IMR-90 (cell line): ENCODE results near the gene CENPT. TPM values are rescaled to one million over a fixed set of nuclear protein-coding genes. Genes with fewer than 3 reads are reported as not detected.
A peak's percentile ranks its signal among the peaks of the same experiment; 100 is the strongest.

Experiments used
- ATAC-seq: fragments of 200-7000 bp; cut with Tn5 transposase; 2 replicates; pipeline ENCODE4 v1.9.1; 2020; ENCODE audit warnings: low read depth, mild to moderate bottlenecking, moderate library complexity
- BruUV-seq: library from RNA; stranded (reverse); fragments of 400-500 nt; replicated peaks from 2 replicates; lab custom pipeline; 2021; lab: Mats Ljungman, UMichigan
- CTCF ChIA-PET: fragments of 300-600 bp; formaldehyde crosslinking; extraction: SDS; loops from one replicate; lab custom pipeline; 2021; ENCODE audit warnings: antibody characterized with exemption; lab: Yijun Ruan, JAX
- POLR2A ChIA-PET: fragments of 300-600 bp; sonication (Branson Sonifier 250); formaldehyde crosslinking; loops from one replicate; lab custom pipeline; 2022; ENCODE audit warnings: antibody characterized with exemption; ENCODE audit not compliant: unreplicated experiment; lab: Charles Lee
- DNase-seq: peaks from one replicate; pipeline ENCODE4 v3.0.0; 2013
- H2AFZ ChIP-seq: replicated peaks from 2 replicates; pipeline ENCODE3; 2013; ENCODE audit warnings: low read length, mild to moderate bottlenecking; ENCODE audit not compliant: poor library complexity
- H2AK5ac ChIP-seq: 2 replicates; pipeline ENCODE4 v1.6.1; 2013; ENCODE audit warnings: low read depth, low read length, inconsistent platforms
- H2AK9ac ChIP-seq: replicated peaks from 2 replicates; pipeline ENCODE3; 2013; ENCODE audit warnings: mild to moderate bottlenecking, low read depth, low read length, moderate library complexity; ENCODE audit not compliant: poor library complexity
- H2BK120ac ChIP-seq: 2 replicates; pipeline ENCODE4 v1.6.1; 2013; ENCODE audit warnings: low read depth, low read length, inconsistent platforms
- H2BK15ac ChIP-seq: 3 replicates; pipeline ENCODE4 v1.6.1; 2013; ENCODE audit warnings: low read depth, low read length, inconsistent platforms
- H2BK20ac ChIP-seq: 2 replicates; pipeline ENCODE4 v1.6.1; 2013; ENCODE audit warnings: low read depth, mild to moderate bottlenecking, inconsistent platforms, low read length, moderate library complexity
- H2BK5ac ChIP-seq: 2 replicates; pipeline ENCODE4 v1.6.1; 2013; ENCODE audit warnings: mild to moderate bottlenecking, low read depth, low read length, inconsistent platforms; ENCODE audit not compliant: poor library complexity, severe bottlenecking
- H3K14ac ChIP-seq: replicated peaks from 2 replicates; pipeline ENCODE4 v1.6.1; 2013; ENCODE audit warnings: low read depth, low read length, inconsistent platforms
- H3K18ac ChIP-seq: 2 replicates; pipeline ENCODE4 v1.6.1; 2013; ENCODE audit warnings: low read depth, low read length, control low read depth
- H3K23ac ChIP-seq: 2 replicates; pipeline ENCODE4 v1.6.1; 2013; ENCODE audit warnings: low read depth, low read length, inconsistent platforms
- H3K27ac ChIP-seq: 2 replicates; pipeline ENCODE4 v1.5.1; 2013; ENCODE audit warnings: mild to moderate bottlenecking, control low read depth, low read length; ENCODE audit not compliant: insufficient read depth
- H3K27me3 ChIP-seq: 2 replicates; pipeline ENCODE4 v1.6.1; 2013; ENCODE audit warnings: low read length; ENCODE audit not compliant: control insufficient read depth, insufficient read depth
- H3K36me3 ChIP-seq: 2 replicates; pipeline ENCODE4 v1.6.1; 2013; ENCODE audit warnings: low read length, mixed read lengths; ENCODE audit not compliant: control insufficient read depth, insufficient read depth
- H3K4ac ChIP-seq: 2 replicates; pipeline ENCODE4 v1.6.1; 2013; ENCODE audit warnings: low read depth, low read length, inconsistent platforms
- H3K4me1 ChIP-seq: 2 replicates; pipeline ENCODE4 v1.6.1; 2013; ENCODE audit warnings: low read length, mixed read lengths; ENCODE audit not compliant: control insufficient read depth, insufficient read depth
- H3K4me2 ChIP-seq: 2 replicates; pipeline ENCODE4 v1.6.1; 2013; ENCODE audit warnings: low read depth, mild to moderate bottlenecking, control low read depth, low read length, moderate library complexity
- H3K4me3 ChIP-seq: 2 replicates; pipeline ENCODE4 v1.5.1; 2013; ENCODE audit warnings: low read depth, mild to moderate bottlenecking, control low read depth, low read length, moderate library complexity; ENCODE audit not compliant: insufficient read depth
- H3K56ac ChIP-seq: 2 replicates; pipeline ENCODE4 v1.6.1; 2013; ENCODE audit warnings: low read length, inconsistent platforms; ENCODE audit not compliant: insufficient read depth; ENCODE audit errors: extremely low read depth
- H3K79me1 ChIP-seq, 2 experiments: 2 replicates each; pipeline ENCODE4 v1.6.1; 2013; ENCODE audit warnings: low read length in 2 of 2, inconsistent platforms in 1 of 2, low read depth in 1 of 2
- H3K9ac ChIP-seq: 2 replicates; pipeline ENCODE4 v1.6.1; 2013; ENCODE audit warnings: low read depth, low read length, control low read depth
- H3K9me1 ChIP-seq: 2 replicates; pipeline ENCODE4 v1.6.1; 2013; ENCODE audit warnings: low read length, inconsistent platforms; ENCODE audit not compliant: insufficient read depth
- H3K9me3 ChIP-seq: 2 replicates; pipeline ENCODE4 v1.6.1; 2013; ENCODE audit warnings: low read length; ENCODE audit not compliant: control insufficient read depth, insufficient read depth
- H4K20me1 ChIP-seq: 2 replicates; pipeline ENCODE4 v1.6.1; 2013; ENCODE audit warnings: low read length, inconsistent platforms; ENCODE audit not compliant: insufficient read depth
- H4K5ac ChIP-seq: 2 replicates; pipeline ENCODE4 v1.6.1; 2013; ENCODE audit warnings: mild to moderate bottlenecking, low read depth, low read length, control low read depth
- H4K8ac ChIP-seq, 2 experiments: 2 replicates each; pipeline ENCODE4 v1.6.1; 2013; ENCODE audit warnings: low read depth in 2 of 2, low read length in 2 of 2, control low read depth in 1 of 2, inconsistent platforms in 1 of 2
- H4K91ac ChIP-seq: 2 replicates; pipeline ENCODE4 v1.6.1; 2013; ENCODE audit warnings: low read depth, low read length, inconsistent platforms; ENCODE audit not compliant: insufficient read depth
- CEBPB ChIP-seq: IDR thresholded peaks from 2 replicates; pipeline ENCODE4 v1.6.1; 2012; ENCODE audit warnings: low read depth, low read length, improper control_type of control experiment
- NFE2L2 ChIP-seq: fragments of 150-350 bp; IDR thresholded peaks from 2 replicates; pipeline ENCODE4 v1.6.1; 2016; ENCODE audit warnings: low read depth, mild to moderate bottlenecking, low read length
- dilution Hi-C: fragments of 300-500 bp; cut with HindIII; formaldehyde crosslinking; loops from one replicate; pipeline ENCODE4 v1.14.3; 2018; ENCODE audit warnings: low sequenced_read_pairs; ENCODE audit not compliant: unreplicated experiment
- in situ Hi-C: fragments of 300-500 bp; cut with MboI; formaldehyde crosslinking; loops from 3 replicates; pipeline ENCODE4 v1.14.3; 2019; ENCODE audit warnings: low sequenced_read_pairs, inconsistent platforms, mixed read lengths
- intact Hi-C: fragments of 100-400 bp; cut with micrococcal nuclease; formaldehyde crosslinking; loops from 2 replicates; pipeline ENCODE4 v1.10.0; 2022
- polyA plus RNA-seq, 3 experiments: library from polyadenylated mRNA; depleted of rRNA; stranded (reverse); fragments of >200 nt; gene quantifications; 2 replicates each; pipeline ENCODE4 v1.2.3, GENCODE V29; 2012; ENCODE audit warnings: low replicate concordance in 1 of 3
- total RNA-seq: library from RNA; depleted of rRNA; stranded (reverse); fragments of >200 nt; gene quantifications from 2 replicates; pipeline ENCODE4 v1.2.3, GENCODE V29; 2012

The CENPT gene
- total and polyA plus RNA-seq, 2 of the 4 experiments (the other 2 are of a cell fraction), result 33.3 to 83.1 TPM

DNA sequence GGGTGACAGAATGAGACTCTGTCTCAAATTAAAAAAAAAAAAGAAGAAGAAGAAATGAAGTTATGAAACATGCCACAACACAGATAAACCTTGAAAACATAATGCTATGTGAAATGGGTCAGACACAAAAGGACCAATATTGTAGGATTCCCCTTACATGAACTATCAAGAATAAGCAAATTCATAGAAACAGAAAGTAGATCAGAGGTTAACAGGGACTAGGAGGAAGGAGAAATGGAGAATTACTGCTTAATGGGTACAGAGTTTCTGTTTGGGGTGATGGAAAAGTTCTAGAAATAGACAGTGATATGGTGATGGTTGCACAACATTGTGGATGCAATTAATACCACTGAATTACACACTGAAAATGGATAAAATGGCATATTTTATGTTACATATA lies 57.4 kb downstream of the CENPT start:
- Histone ChIP-seq H2BK120ac (no peak overlapping the region), H3K18ac (no peak overlapping the region), H3K56ac (no peak overlapping the region), H4K20me1 (peaks cover 14% of the 10 kb centered on the region; the same call in 1 of the 2 replicates), H3K27me3 (no peaks in the 10 kb centered on the region), H3K4ac (no peak overlapping the region), H4K8ac (no peak overlapping the region), H2BK15ac (no peak overlapping the region), H3K79me1 (peaks cover 22 to 54% of the 10 kb centered on the region in 2 experiments; a peak in 3 of 4 replicates), H3K27ac (no peak overlapping the region), H3K23ac (no peak overlapping the region), H3K36me3 (peaks cover 1% of the 10 kb centered on the region; the same call in 1 of the 2 replicates), H3K14ac (no peak overlapping the region), H2AFZ (no peak overlapping the region), H3K9ac (no peak overlapping the region), H3K9me1 (0 out of 2 replicates have a peak, but pooled peaks cover 3% of the 10 kb centered on the region), H2AK5ac (no peak overlapping the region), H2AK9ac (no peak overlapping the region), H3K9me3 (no peaks in the 10 kb centered on the region), H3K4me1 (no peaks in the 10 kb centered on the region), H2BK20ac (no peak overlapping the region), H2BK5ac (no peak overlapping the region), H3K4me3 (no peak overlapping the region), H4K5ac (no peak overlapping the region), H4K91ac (no peak overlapping the region), H3K4me2 (no peak overlapping the region)
- no peak for TF ChIP-seq NFE2L2
- peak; percentile 26; the same call in 1 of the 2 replicates for TF ChIP-seq CEBPB
- in situ Hi-C loops, result no loop called here
- dilution Hi-C loops, result no loop called here
- ChIA-PET CTCF (no interaction called here), POLR2A (no interaction called here)
- ATAC-seq, result no peak
- DNase-seq, result no peak
- intact Hi-C loops, result no loop called here
- BruUV-seq, result no TSS peak
